ENCODE data around the gene NAA15.

- TF ChIP-seq POLR2AphosphoS5 (IDR thresholded peaks at IDR 0.05): no peak
- TF ChIP-seq, protein P1, sequence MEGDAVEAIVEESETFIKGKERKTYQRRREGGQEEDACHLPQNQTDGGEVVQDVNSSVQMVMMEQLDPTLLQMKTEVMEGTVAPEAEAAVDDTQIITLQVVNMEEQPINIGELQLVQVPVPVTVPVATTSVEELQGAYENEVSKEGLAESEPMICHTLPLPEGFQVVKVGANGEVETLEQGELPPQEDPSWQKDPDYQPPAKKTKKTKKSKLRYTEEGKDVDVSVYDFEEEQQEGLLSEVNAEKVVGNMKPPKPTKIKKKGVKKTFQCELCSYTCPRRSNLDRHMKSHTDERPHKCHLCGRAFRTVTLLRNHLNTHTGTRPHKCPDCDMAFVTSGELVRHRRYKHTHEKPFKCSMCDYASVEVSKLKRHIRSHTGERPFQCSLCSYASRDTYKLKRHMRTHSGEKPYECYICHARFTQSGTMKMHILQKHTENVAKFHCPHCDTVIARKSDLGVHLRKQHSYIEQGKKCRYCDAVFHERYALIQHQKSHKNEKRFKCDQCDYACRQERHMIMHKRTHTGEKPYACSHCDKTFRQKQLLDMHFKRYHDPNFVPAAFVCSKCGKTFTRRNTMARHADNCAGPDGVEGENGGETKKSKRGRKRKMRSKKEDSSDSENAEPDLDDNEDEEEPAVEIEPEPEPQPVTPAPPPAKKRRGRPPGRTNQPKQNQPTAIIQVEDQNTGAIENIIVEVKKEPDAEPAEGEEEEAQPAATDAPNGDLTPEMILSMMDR (IDR thresholded peaks at IDR 0.05): no peak
These were observed 12.9 kb downstream of the NAA15 start for GRCh38 chr4:139314047-139314800.

Measured in stomach (tissue), 4 donors.